GM12878 (cell line): Measurements from ENCODE around the gene ITGA1. TPM values are rescaled to one million over a fixed set of nuclear protein-coding genes. Genes with fewer than 3 reads are reported as not detected.

ENCODE experiments used
- ATAC-seq: fragments of 200-7000 bp; cut with Tn5 transposase; 3 replicates; pipeline ENCODE4 v1.9.1; 2020; ENCODE audit warnings: mild to moderate bottlenecking, moderate library complexity
- BruUV-seq: library from RNA; stranded (reverse); fragments of 400-500 nt; replicated peaks from 2 replicates; lab custom pipeline; 2021; lab: Mats Ljungman, UMichigan
- CTCF ChIA-PET: fragments of 300-600 bp; sonication (Branson Sonifier 250); formaldehyde crosslinking; extraction: SDS; loops from one replicate; lab custom pipeline; 2021; ENCODE audit warnings: inconsistent platforms; lab: Yijun Ruan, JAX
- POLR2A ChIA-PET: fragments of 350-600 bp; formaldehyde crosslinking; extraction: SDS; loops from one replicate; lab custom pipeline; 2021; ENCODE audit warnings: inconsistent platforms; lab: Charles Lee
- RAD21 ChIA-PET: fragments of 300-600 bp; sonication (Branson Sonifier 250); formaldehyde crosslinking; loops from one replicate; lab custom pipeline; 2023; ENCODE audit warnings: antibody characterized with exemption; ENCODE audit not compliant: unreplicated experiment; lab: Charles Lee
- SMC1A ChIA-PET: fragments of 300-600 bp; sonication (Branson Sonifier 250); formaldehyde crosslinking; loops from one replicate; lab custom pipeline; 2023; ENCODE audit not compliant: unreplicated experiment, uncharacterized antibody; lab: Charles Lee
- DNase-seq: peaks from one replicate; pipeline ENCODE4 v3.0.0-alpha.2; 2011; ENCODE audit warnings: low read depth, low spot score
- FAIRE-seq: peaks from 3 replicates; lab custom pipeline; 2011; peaks lifted over from hg19 to GRCh38; lab: Jason Lieb, UNC
- H2AFZ ChIP-seq: 2 replicates; pipeline ENCODE4 v1.6.0; 2011; ENCODE audit warnings: low read depth, low read length, control low read depth; ENCODE audit not compliant: control insufficient read depth
- H3K27ac ChIP-seq: 2 replicates; pipeline ENCODE4 v1.5.1; 2011; ENCODE audit warnings: control low read depth; ENCODE audit not compliant: control insufficient read depth, insufficient read depth
- H3K27me3 ChIP-seq, 2 experiments: replicated peaks in 1 of 2; 2 replicates each; pipeline versions ENCODE4 v1.6.0 to v1.6.1; 2011; ENCODE audit warnings: low read length in 1 of 2; ENCODE audit not compliant: control insufficient read depth in 2 of 2, insufficient read depth in 2 of 2
- H3K36me3 ChIP-seq, 2 experiments: 2 replicates each; pipeline ENCODE4 v1.5.1; 2011; ENCODE audit warnings: low read length in 1 of 2; ENCODE audit not compliant: control insufficient read depth in 2 of 2, insufficient read depth in 2 of 2
- H3K4me1 ChIP-seq: 2 replicates; pipeline ENCODE4 v1.6.1; 2011; ENCODE audit warnings: mild to moderate bottlenecking, low read length, moderate library complexity, mixed read lengths; ENCODE audit not compliant: control insufficient read depth, insufficient read depth
- H3K4me2 ChIP-seq: 2 replicates; pipeline ENCODE4 v1.6.0; 2011; ENCODE audit warnings: control low read depth; ENCODE audit not compliant: control insufficient read depth, insufficient read depth
- H3K4me3 ChIP-seq: fragments of 200-600 bp; sonication (generic); 2 replicates; pipeline ENCODE4 v1.5.1; 2016
- H3K79me2 ChIP-seq: 2 replicates; pipeline ENCODE4 v1.6.0; 2011; ENCODE audit warnings: low read length; ENCODE audit not compliant: control insufficient read depth, insufficient read depth
- H3K9ac ChIP-seq: 2 replicates; pipeline ENCODE4 v1.8.0; 2011; ENCODE audit warnings: low read length, control low read depth, mixed read lengths; ENCODE audit not compliant: control insufficient read depth, insufficient read depth
- H3K9me3 ChIP-seq: replicated peaks from 3 replicates; pipeline ENCODE4 v1.5.1; 2011; ENCODE audit warnings: mild to moderate bottlenecking, low read length; ENCODE audit not compliant: control insufficient read depth, insufficient read depth
- H4K20me1 ChIP-seq: 2 replicates; pipeline ENCODE4 v1.6.0; 2011; ENCODE audit not compliant: control insufficient read depth, insufficient read depth
- HCFC1 ChIP-seq: fragments of 150-350 bp; IDR thresholded peaks from 2 replicates; pipeline ENCODE4 v1.6.1; 2014; ENCODE audit warnings: low read length
- MXI1 ChIP-seq: fragments of 150-350 bp; IDR thresholded peaks from 2 replicates; pipeline ENCODE4 v1.6.1; 2011; ENCODE audit warnings: low read depth, mild to moderate bottlenecking, inconsistent platforms, low read length, improper control_type of control experiment
- PKNOX1 ChIP-seq: fragments of 450-650 bp; IDR thresholded peaks from 2 replicates; pipeline ENCODE4 v1.6.1; 2016; ENCODE audit warnings: mild to moderate bottlenecking
- TCF3 ChIP-seq: IDR thresholded peaks from 2 replicates; pipeline ENCODE4 v1.6.1; 2012; ENCODE audit warnings: low read depth, mild to moderate bottlenecking, low read length, borderline replicate concordance; ENCODE audit not compliant: insufficient read depth
- YBX1 ChIP-seq: fragments of 450-650 bp; IDR thresholded peaks from 2 replicates; pipeline ENCODE4 v1.6.1; 2016; ENCODE audit warnings: antibody characterized with exemption
- ZNF24 ChIP-seq: fragments of 450-650 bp; IDR thresholded peaks from 2 replicates; pipeline ENCODE4 v1.6.1; 2017; ENCODE audit warnings: antibody characterized with exemption, mild to moderate bottlenecking
- ZSCAN29 ChIP-seq: fragments of 450-650 bp; IDR thresholded peaks from 2 replicates; pipeline ENCODE4 v1.6.1; 2017; ENCODE audit warnings: mild to moderate bottlenecking, moderate library complexity
- WGBS: methylation state at CpG from one replicate; pipeline ENCODE4 v1.1.6; 2016; ENCODE audit warnings: low lambda C conversion rate; ENCODE audit not compliant: insufficient replicate concordance, insufficient coverage; ENCODE audit errors: missing lambda C conversion rate; 5-methylcytosine and 5-hydroxymethylcytosine counted together
- in situ Hi-C: fragments of 300-500 bp; cut with MboI; formaldehyde crosslinking; loops from 9 replicates; pipeline ENCODE4 v1.14.3; 2018; ENCODE audit warnings: mixed read lengths
- intact Hi-C: fragments of 100-400 bp; cut with micrococcal nuclease; formaldehyde crosslinking; loops from one replicate; pipeline ENCODE4 v1.14.2; 2022; ENCODE audit not compliant: unreplicated experiment
- polyA plus RNA-seq, 11 experiments: library from polyadenylated mRNA; depleted of rRNA in 4 of 11; unstranded in 6 of 11; stranded (reverse) in 5 of 11; fragments of >200 nt; fragmentation: Nextera tagmentation in 4 of 11; fragmentation: Illumina TruSeq in 1 of 11; extraction: Ambion mirVana in 4 of 11; extraction: Trizol in 1 of 11; gene quantifications; 1 replicate in 1 of 11; 2 replicates in 10 of 11; pipeline versions ENCODE4 v1.2.1 to v1.2.3, GENCODE V29; 2011 to 2016; ENCODE audit warnings: inconsistent platforms in 2 of 11, missing spikeins in 2 of 11, low read depth in 1 of 11
- total RNA-seq, 4 experiments: library from RNA; depleted of rRNA in 3 of 4; stranded (reverse); fragments of >200 nt in 3 of 4; fragmentation: Illumina TruSeq in 1 of 4; extraction: Trizol in 1 of 4; gene quantifications; 2 replicates each; pipeline versions ENCODE4 v1.2.1 to v1.2.3, GENCODE V29; 2013 to 2021

Gene ITGA1
- total and polyA plus RNA-seq, 10 of the 15 experiments (the other 5 are each of a cell fraction or from before 2014, with no cell fraction given): 0.02 to 0.56 (median 0.19) TPM

GRCh38 chr5:52895075-52895474 lies 107.4 kb downstream of the ITGA1 start:
- Histone ChIP-seq H3K27me3 (no peaks in the 10 kb centered on the region), H3K36me3 (no peaks in the 10 kb centered on the region), H3K9me3 (no peaks in the 10 kb centered on the region), H2AFZ (no peak overlapping the region), H3K27ac (no peak overlapping the region), H3K9ac (no peak overlapping the region), H3K79me2 (no peaks in the 10 kb centered on the region), H3K4me2 (no peak overlapping the region), H3K4me1 (no peaks in the 10 kb centered on the region), H3K4me3 (no peak overlapping the region), H4K20me1 (no peaks in the 10 kb centered on the region)
- ATAC-seq (no peak), FAIRE-seq (no peak), DNase-seq (no peak)
- in situ Hi-C loops: no loop called here
- SMC1A ChIA-PET: no interaction called here
- no TSS peak for BruUV-seq
- RAD21 ChIA-PET: no interaction called here
- TF ChIP-seq MXI1: no peak
- no peak for TF ChIP-seq HCFC1
- no peak for TF ChIP-seq PKNOX1
- no peak for TF ChIP-seq TCF3
- TF ChIP-seq ZNF24: no peak
- no peak for TF ChIP-seq ZSCAN29
- TF ChIP-seq YBX1: no peak
- WGBS: 79% methylated on average over 2 of the region's 2 CpGs
- POLR2A ChIA-PET: no interaction called here
- intact Hi-C loops: no loop called here
- CTCF ChIA-PET: no interaction called here
